GM23248 (cell line): Measurements from ENCODE around the gene PCSK5.

Experiments used
- EZH2 ChIP-seq: fragments of 200-600 bp; sonication (generic); IDR thresholded peaks from 2 replicates; pipeline ENCODE4 v1.6.1; 2018; ENCODE audit warnings: antibody characterized with exemption, mild to moderate bottlenecking; ENCODE audit not compliant: insufficient read depth, poor library complexity, severe bottlenecking
- EZH2phosphoT487 ChIP-seq: fragments of 200-600 bp; sonication (generic); IDR thresholded peaks from 2 replicates; pipeline ENCODE4 v1.6.1; 2018; ENCODE audit warnings: antibody characterized with exemption, moderate library complexity, mild to moderate bottlenecking, low read depth; ENCODE audit not compliant: insufficient read depth

DNA sequence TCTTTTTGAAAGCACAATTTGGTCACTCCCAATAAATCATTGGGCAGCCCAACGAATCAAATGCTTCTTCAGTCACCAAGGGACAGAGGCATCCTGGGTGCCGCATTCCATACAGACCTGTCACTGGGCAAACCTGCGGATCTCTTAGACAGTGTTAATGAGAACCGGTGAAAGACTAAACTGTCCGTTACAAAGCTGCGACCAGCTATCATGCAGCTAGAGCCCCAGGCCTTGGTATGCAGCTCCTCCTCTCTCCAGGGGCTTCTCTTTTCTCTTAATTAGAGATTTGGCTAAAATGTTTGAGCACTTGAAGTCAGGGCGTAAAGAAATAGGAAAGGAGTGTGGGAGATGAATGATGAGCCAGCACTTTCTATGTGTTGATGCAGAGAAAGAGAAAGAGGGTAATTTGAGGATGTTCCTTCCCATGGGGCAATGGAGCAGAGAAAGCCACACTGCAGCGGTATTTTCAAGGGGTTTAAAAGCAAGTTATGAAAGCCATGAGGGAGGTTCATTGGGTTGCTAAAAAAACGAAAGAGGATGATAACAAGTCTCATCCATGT, 328.5 kb downstream of the PCSK5 start:
- no peak for TF ChIP-seq EZH2phosphoT487
- no peak for TF ChIP-seq EZH2
